B cell (primary cell): ENCODE results near the gene CDH18. TPM values are rescaled to one million over a fixed set of nuclear protein-coding genes. Genes with fewer than 3 reads are reported as not detected.

Experiments
- ATAC-seq: fragments of 200-7000 bp; cut with Tn5 transposase; one replicate; pipeline ENCODE4 v1.10.0; 2021; ENCODE audit warnings: low read depth, mild to moderate bottlenecking, moderate number of reproducible peaks, moderate library complexity
- CTCF ChIA-PET: fragments of 350-600 bp; sonication (Branson Sonifier 250); formaldehyde crosslinking; loops from one replicate; lab custom pipeline; 2021; ENCODE audit warnings: antibody characterized with exemption, inconsistent platforms; lab: Charles Lee
- POLR2A ChIA-PET: fragments of 350-600 bp; sonication (Branson Sonifier 250); formaldehyde crosslinking; loops from one replicate; lab custom pipeline; 2021; ENCODE audit warnings: antibody characterized with exemption; lab: Charles Lee
- DNase-seq: peaks from one replicate; pipeline ENCODE4 v3.0.0; 2013
- H2AFZ ChIP-seq: 2 replicates; pipeline ENCODE4 v1.6.1; 2012; ENCODE audit warnings: mild to moderate bottlenecking, low read depth, low read length; ENCODE audit not compliant: insufficient read depth, poor library complexity, severe bottlenecking
- H3K27ac ChIP-seq, 2 donors: 1 replicate in 1 of 2; 2 replicates in 1 of 2; pipeline ENCODE4 v1.5.1; 2012 to 2013; ENCODE audit warnings: low read length in 2 of 2, mild to moderate bottlenecking in 2 of 2, moderate library complexity in 1 of 2
- H3K27me3 ChIP-seq, 4 experiments: fragments of 200-600 bp in 1 of 4; sonication (generic) in 1 of 4; replicated peaks in 1 of 4; 1 replicate in 2 of 4; 2 replicates in 2 of 4; pipeline versions ENCODE4 v1.6.1 to v1.7.0; 2013 to 2016; ENCODE audit warnings: low read length in 3 of 4, mild to moderate bottlenecking in 2 of 4, mixed read lengths in 1 of 4, moderate library complexity in 1 of 4; ENCODE audit not compliant: insufficient read depth in 4 of 4, control insufficient read depth in 3 of 4; ENCODE audit errors: control extremely low read depth in 1 of 4
- H3K36me3 ChIP-seq, 2 experiments: replicated peaks in 1 of 2; 1 replicate in 1 of 2; 2 replicates in 1 of 2; pipeline versions ENCODE4 v1.6.1 to v1.7.1; 2013; ENCODE audit warnings: low read length in 1 of 2; ENCODE audit not compliant: insufficient read depth in 2 of 2, control insufficient read depth in 1 of 2; ENCODE audit errors: control extremely low read depth in 1 of 2, extremely low read depth in 1 of 2
- H3K4me1 ChIP-seq, 2 donors: fragments of 200-600 bp in 1 of 2; sonication (generic) in 1 of 2; 1 replicate in 1 of 2; 2 replicates in 1 of 2; pipeline versions ENCODE4 v1.5.1 to v1.6.1; 2013 to 2017; ENCODE audit warnings: low read length in 2 of 2; ENCODE audit not compliant: control insufficient read depth in 2 of 2, insufficient read depth in 2 of 2
- H3K4me2 ChIP-seq: replicated peaks from 2 replicates; pipeline ENCODE3; 2012; ENCODE audit warnings: mild to moderate bottlenecking, low read depth, low read length; ENCODE audit not compliant: poor library complexity, severe bottlenecking
- H3K4me3 ChIP-seq, 5 experiments: fragments of 200-600 bp in 1 of 5; sonication (generic) in 1 of 5; 1 replicate in 3 of 5; 2 replicates in 2 of 5; pipeline versions ENCODE4 v1.5.1 to v1.7.0; 2011 to 2016; ENCODE audit warnings: low read length in 4 of 5, mild to moderate bottlenecking in 4 of 5, low read depth in 2 of 5, control low read depth in 1 of 5, moderate library complexity in 1 of 5; ENCODE audit not compliant: insufficient read depth in 1 of 5; ENCODE audit errors: control extremely low read depth in 1 of 5, extremely low read depth in 1 of 5
- H3K79me2 ChIP-seq: fragments of 200-600 bp; sonication (generic); one replicate; pipeline ENCODE4 v1.6.0; 2016; ENCODE audit warnings: low read length; ENCODE audit not compliant: control insufficient read depth, insufficient read depth
- H3K9ac ChIP-seq: fragments of 200-600 bp; sonication (generic); 2 replicates; pipeline ENCODE4 v1.6.1; 2017; ENCODE audit warnings: mild to moderate bottlenecking, low read length, moderate library complexity
- H3K9me3 ChIP-seq, 3 donors: one replicate each; pipeline versions ENCODE4 v1.6.1 to v1.7.1; 2013; ENCODE audit warnings: low read length in 2 of 3; ENCODE audit not compliant: control insufficient read depth in 2 of 3, insufficient read depth in 1 of 3; ENCODE audit errors: control extremely low read depth in 1 of 3
- H4K20me1 ChIP-seq: 2 replicates; pipeline ENCODE4 v1.6.0; 2012; ENCODE audit warnings: mild to moderate bottlenecking, low read length; ENCODE audit not compliant: insufficient read depth, control insufficient read depth, poor library complexity, severe bottlenecking
- H3K27ac Mint-ChIP-seq: one replicate; pipeline ENCODE4 v1.8.0; 2021; ENCODE audit warnings: mixed read lengths
- H3K27me3 Mint-ChIP-seq: one replicate; pipeline ENCODE4 v1.8.0; 2021; ENCODE audit warnings: mixed read lengths
- H3K4me1 Mint-ChIP-seq: one replicate; pipeline ENCODE4 v1.8.0; 2021; ENCODE audit warnings: mixed read lengths
- H3K4me3 Mint-ChIP-seq: one replicate; pipeline ENCODE4 v1.8.0; 2021; ENCODE audit warnings: mixed read lengths
- H3K9me3 Mint-ChIP-seq: one replicate; pipeline ENCODE4 v1.8.0; 2022; ENCODE audit warnings: mixed read lengths; ENCODE audit not compliant: insufficient read depth
- EZH2 ChIP-seq: IDR thresholded peaks from 2 replicates; pipeline ENCODE4 v1.6.1; 2012; ENCODE audit warnings: borderline replicate concordance, low read depth, mild to moderate bottlenecking, moderate library complexity, low read length; ENCODE audit not compliant: insufficient read depth, poor library complexity, severe bottlenecking
- WGBS: methylation state at CpG from one replicate; pipeline ENCODE4 v1.1.5; 2013; ENCODE audit warnings: missing lambda C conversion rate; ENCODE audit not compliant: insufficient coverage; 5-methylcytosine and 5-hydroxymethylcytosine counted together
- intact Hi-C: fragments of 100-400 bp; cut with micrococcal nuclease; formaldehyde crosslinking; loops from one replicate; pipeline ENCODE4 v1.10.0; 2022
- polyA plus RNA-seq: library from polyadenylated mRNA; depleted of rRNA; stranded (reverse); fragments of >200 nt; gene quantifications from 2 replicates; pipeline ENCODE4 v1.2.3, GENCODE V29; 2012
- total RNA-seq, 2 donors: library from RNA; stranded (reverse); fragments of 120-200 nt in 1 of 2; gene quantifications; 1 replicate in 1 of 2; 2 replicates in 1 of 2; pipeline versions ENCODE4 v1.2.3 to v1.2.4, GENCODE V29; 2013 to 2022
- TF ChIP-seq, protein P1 (sequence below): fragments of 200-600 bp; IDR thresholded peaks from one replicate; pipeline ENCODE4 v1.8.0; 2022; ENCODE audit warnings: antibody characterized with exemption, mild to moderate bottlenecking

Gene CDH18
- total and polyA plus RNA-seq, 2 donors (not counting 1 experiment from before 2014, with no cell fraction given), result not detected

DNA sequence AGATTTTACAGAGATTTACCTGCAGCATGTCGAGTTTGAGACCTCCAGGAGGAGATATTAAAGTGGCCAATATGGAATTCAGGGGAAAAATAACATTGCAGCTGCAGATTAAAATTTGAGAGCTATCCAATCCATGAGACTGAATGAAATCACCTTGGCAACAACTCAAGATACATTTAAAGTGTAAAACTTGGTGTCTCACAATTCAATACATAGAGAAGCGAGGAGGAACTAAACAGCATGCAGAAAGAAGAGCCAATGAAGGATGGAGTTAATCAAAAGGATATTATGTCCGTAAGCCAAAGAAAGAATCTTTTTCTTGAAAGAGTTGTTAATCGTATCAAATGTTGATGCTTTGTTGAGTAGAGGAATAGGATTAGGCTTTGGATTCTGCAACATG lies 455.1 kb downstream of the CDH18 start:
- Histone ChIP-seq H4K20me1 (no peaks in the 10 kb centered on the region), H3K9me3 (no peaks in the 10 kb centered on the region), H2AFZ (no peak overlapping the region), H3K9ac (no peak overlapping the region), H3K79me2 (no peaks in the 10 kb centered on the region), H3K4me1 (no peaks in the 10 kb centered on the region), H3K36me3 (no peaks in the 10 kb centered on the region), H3K27me3 (no peaks in the 10 kb centered on the region), H3K4me2 (no peak overlapping the region), H3K27ac (no peak overlapping the region), H3K4me3 (no peak overlapping the region)
- Mint-ChIP-seq H3K27me3 (no peaks in the 10 kb centered on the region), H3K27ac (no peak overlapping the region), H3K4me3 (no peak overlapping the region), H3K4me1 (no peaks in the 10 kb centered on the region), H3K9me3 (no peaks in the 10 kb centered on the region)
- 78% methylated on average over 4 of the region's 4 CpGs for WGBS
- intact Hi-C loops, result no loop called here
- CTCF ChIA-PET, result no interaction called here
- POLR2A ChIA-PET, result no interaction called here
- ATAC-seq (no peak), DNase-seq (no peak)
- TF ChIP-seq EZH2, result no peak
- TF ChIP-seq, protein P1, sequence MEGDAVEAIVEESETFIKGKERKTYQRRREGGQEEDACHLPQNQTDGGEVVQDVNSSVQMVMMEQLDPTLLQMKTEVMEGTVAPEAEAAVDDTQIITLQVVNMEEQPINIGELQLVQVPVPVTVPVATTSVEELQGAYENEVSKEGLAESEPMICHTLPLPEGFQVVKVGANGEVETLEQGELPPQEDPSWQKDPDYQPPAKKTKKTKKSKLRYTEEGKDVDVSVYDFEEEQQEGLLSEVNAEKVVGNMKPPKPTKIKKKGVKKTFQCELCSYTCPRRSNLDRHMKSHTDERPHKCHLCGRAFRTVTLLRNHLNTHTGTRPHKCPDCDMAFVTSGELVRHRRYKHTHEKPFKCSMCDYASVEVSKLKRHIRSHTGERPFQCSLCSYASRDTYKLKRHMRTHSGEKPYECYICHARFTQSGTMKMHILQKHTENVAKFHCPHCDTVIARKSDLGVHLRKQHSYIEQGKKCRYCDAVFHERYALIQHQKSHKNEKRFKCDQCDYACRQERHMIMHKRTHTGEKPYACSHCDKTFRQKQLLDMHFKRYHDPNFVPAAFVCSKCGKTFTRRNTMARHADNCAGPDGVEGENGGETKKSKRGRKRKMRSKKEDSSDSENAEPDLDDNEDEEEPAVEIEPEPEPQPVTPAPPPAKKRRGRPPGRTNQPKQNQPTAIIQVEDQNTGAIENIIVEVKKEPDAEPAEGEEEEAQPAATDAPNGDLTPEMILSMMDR, result no peak

DNA sequence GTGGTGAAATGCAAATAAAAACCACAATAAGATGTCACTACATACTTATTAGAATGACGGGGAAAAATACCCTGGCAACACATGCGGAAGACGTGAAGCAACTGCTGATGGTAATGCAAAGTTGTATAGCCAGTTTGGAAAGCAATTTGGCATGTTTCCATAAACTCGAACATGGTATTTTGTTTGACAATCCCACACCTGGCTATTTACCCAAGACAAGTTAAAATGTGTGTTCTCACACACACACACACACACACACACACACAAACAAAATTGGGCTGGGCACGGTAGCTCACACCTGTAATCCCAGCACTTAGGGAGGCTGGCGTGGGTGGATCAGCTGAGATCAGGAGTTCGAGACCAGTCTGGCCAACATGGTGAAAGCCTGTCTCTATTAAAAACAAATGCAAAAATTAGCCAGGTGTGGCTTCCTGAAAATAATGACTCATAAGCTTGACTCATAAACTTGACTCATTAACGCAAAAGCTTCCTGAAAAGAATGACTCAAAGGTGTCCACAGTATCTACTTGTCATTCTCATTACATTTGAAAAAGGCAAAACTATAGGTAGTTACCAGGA lies 456.5 kb downstream of the CDH18 start:
- intact Hi-C loops, result no loop called here
- Mint-ChIP-seq H3K4me1 (no peaks in the 10 kb centered on the region), H3K27me3 (no peaks in the 10 kb centered on the region), H3K4me3 (no peak overlapping the region), H3K27ac (no peak overlapping the region), H3K9me3 (no peaks in the 10 kb centered on the region)
- TF ChIP-seq EZH2, result no peak
- TF ChIP-seq, protein P1, result no peak
- Histone ChIP-seq H3K9me3 (no peaks in the 10 kb centered on the region), H3K27me3 (no peaks in the 10 kb centered on the region), H2AFZ (no peak overlapping the region), H3K4me1 (no peaks in the 10 kb centered on the region), H3K27ac (no peak overlapping the region), H3K4me2 (no peak overlapping the region), H3K4me3 (no peak overlapping the region), H4K20me1 (no peaks in the 10 kb centered on the region), H3K9ac (no peak overlapping the region), H3K36me3 (no peaks in the 10 kb centered on the region), H3K79me2 (no peaks in the 10 kb centered on the region)
- 90% methylated on average over 6 of the region's 8 CpGs for WGBS
- POLR2A ChIA-PET, result no interaction called here
- DNase-seq (no peak), ATAC-seq (no peak)
- CTCF ChIA-PET, result no interaction called here
